ENCODE data around the gene ZNF407.

DNA sequence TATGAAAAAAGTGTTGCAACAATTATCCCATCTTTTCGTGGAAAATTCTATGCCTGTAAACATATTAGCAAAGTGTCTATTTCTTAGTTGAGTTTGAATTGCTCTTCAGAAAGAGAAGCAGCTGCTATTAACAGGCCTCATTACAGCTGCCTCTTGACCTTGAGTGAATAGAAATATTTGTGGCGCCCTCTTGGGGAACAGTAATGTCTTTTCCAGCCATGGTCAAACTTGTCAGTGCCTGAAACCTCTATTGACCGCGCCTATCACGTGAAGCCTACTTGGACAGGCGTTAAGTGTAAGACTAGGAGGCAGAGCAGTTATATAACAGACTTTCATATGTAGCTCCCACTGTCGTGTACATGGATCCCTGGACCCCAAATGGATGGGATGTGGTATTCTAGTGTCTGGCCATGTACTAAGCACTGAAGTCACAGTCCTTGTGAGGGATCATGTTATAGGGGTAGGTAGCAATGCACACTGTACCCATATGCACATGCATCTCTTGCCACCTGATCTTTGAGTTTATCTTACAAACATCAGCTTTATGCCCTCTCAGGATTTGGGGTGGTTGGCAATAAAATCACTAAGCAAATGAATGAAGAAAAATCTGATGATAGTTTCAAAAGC lies 366.3 kb downstream of the ZNF407 start:
- TF ChIP-seq, protein P1, sequence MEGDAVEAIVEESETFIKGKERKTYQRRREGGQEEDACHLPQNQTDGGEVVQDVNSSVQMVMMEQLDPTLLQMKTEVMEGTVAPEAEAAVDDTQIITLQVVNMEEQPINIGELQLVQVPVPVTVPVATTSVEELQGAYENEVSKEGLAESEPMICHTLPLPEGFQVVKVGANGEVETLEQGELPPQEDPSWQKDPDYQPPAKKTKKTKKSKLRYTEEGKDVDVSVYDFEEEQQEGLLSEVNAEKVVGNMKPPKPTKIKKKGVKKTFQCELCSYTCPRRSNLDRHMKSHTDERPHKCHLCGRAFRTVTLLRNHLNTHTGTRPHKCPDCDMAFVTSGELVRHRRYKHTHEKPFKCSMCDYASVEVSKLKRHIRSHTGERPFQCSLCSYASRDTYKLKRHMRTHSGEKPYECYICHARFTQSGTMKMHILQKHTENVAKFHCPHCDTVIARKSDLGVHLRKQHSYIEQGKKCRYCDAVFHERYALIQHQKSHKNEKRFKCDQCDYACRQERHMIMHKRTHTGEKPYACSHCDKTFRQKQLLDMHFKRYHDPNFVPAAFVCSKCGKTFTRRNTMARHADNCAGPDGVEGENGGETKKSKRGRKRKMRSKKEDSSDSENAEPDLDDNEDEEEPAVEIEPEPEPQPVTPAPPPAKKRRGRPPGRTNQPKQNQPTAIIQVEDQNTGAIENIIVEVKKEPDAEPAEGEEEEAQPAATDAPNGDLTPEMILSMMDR (IDR thresholded peaks at IDR 0.05): no peak
- no peak for TF ChIP-seq POLR2A (IDR thresholded peaks at IDR 0.05)
- no peak for TF ChIP-seq POLR2AphosphoS5 (IDR thresholded peaks at IDR 0.05)

All from gastroesophageal sphincter (tissue), 3 donors.